Peyer's patch (tissue), 4 donors: ENCODE data around the gene BPI.

Experiments
- POLR2A ChIP-seq, 2 donors: fragments of 450-650 bp; IDR thresholded peaks; one replicate each; pipeline ENCODE4 v1.5.1; 2017; ENCODE audit warnings: antibody characterized with exemption in 2 of 2, mild to moderate bottlenecking in 2 of 2, moderate library complexity in 2 of 2
- TF ChIP-seq, protein P1 (sequence below), 6 experiments: fragments of 450-650 bp in 4 of 6; fragments of 200-600 bp in 2 of 6; sonication (generic) in 1 of 6; IDR thresholded peaks; one replicate each; pipeline ENCODE4 v1.5.1; 2017 to 2019; ENCODE audit warnings: antibody characterized with exemption in 6 of 6, mild to moderate bottlenecking in 3 of 6, moderate library complexity in 1 of 6

DNA sequence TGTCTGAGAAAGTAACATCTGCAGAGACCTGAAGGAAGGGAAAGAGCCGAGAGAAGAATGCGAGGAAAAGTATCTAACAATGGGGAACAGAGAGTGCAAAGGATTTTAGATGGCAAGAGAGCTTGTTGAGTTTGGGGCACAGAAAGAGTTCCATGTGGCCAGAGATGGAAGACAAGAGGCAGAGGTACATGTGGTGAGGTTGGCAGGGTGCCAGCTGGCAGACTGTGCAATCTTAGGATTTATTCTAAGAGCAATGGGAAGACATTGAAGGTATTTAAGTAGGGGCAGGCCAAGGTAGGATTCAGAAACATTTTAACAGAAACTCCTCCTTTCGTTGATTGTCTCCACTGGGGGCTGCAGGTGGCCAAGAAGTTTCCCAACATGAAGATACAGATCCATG, 21.9 kb downstream of the BPI start:
- TF ChIP-seq, protein P1, sequence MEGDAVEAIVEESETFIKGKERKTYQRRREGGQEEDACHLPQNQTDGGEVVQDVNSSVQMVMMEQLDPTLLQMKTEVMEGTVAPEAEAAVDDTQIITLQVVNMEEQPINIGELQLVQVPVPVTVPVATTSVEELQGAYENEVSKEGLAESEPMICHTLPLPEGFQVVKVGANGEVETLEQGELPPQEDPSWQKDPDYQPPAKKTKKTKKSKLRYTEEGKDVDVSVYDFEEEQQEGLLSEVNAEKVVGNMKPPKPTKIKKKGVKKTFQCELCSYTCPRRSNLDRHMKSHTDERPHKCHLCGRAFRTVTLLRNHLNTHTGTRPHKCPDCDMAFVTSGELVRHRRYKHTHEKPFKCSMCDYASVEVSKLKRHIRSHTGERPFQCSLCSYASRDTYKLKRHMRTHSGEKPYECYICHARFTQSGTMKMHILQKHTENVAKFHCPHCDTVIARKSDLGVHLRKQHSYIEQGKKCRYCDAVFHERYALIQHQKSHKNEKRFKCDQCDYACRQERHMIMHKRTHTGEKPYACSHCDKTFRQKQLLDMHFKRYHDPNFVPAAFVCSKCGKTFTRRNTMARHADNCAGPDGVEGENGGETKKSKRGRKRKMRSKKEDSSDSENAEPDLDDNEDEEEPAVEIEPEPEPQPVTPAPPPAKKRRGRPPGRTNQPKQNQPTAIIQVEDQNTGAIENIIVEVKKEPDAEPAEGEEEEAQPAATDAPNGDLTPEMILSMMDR (IDR thresholded peaks at IDR 0.05), result no peak
- no peak for TF ChIP-seq POLR2A (IDR thresholded peaks at IDR 0.05)
